H1 (cell line): ENCODE measurements around the gene ENO2. TPM values are rescaled to one million over a fixed set of nuclear protein-coding genes. Genes with fewer than 3 reads are reported as not detected.

Experiments used
- CTCF ChIA-PET: fragments of 300-600 bp; sonication (Branson Sonifier 250); formaldehyde crosslinking; loops from one replicate; lab custom pipeline; 2021; ENCODE audit not compliant: partially characterized antibody; lab: Charles Lee
- POLR2A ChIA-PET: fragments of 300-600 bp; sonication (Branson Sonifier 250); formaldehyde crosslinking; loops from one replicate; lab custom pipeline; 2021; ENCODE audit warnings: inconsistent platforms; ENCODE audit not compliant: partially characterized antibody; lab: Charles Lee
- DNase-seq, 2 experiments: peaks; one replicate each; pipeline versions ENCODE4 v3.0.0 to v3.0.0-alpha.2; 2010 to 2022; ENCODE audit warnings: low spot score in 2 of 2, low read depth in 1 of 2, mixed read lengths in 1 of 2
- FAIRE-seq: peaks from 2 replicates; lab custom pipeline; 2011; peaks lifted over from hg19 to GRCh38; lab: Jason Lieb, UNC
- H2AFZ ChIP-seq: 2 replicates; pipeline ENCODE4 v1.8.1; 2012; ENCODE audit warnings: low read length, inconsistent platforms
- H2AK5ac ChIP-seq: 2 replicates; pipeline ENCODE4 v1.6.1; 2013; ENCODE audit warnings: low read depth, low read length
- H2BK120ac ChIP-seq: replicated peaks from 2 replicates; pipeline ENCODE3; 2013; ENCODE audit warnings: low read depth, low read length, inconsistent platforms
- H2BK12ac ChIP-seq: 2 replicates; pipeline ENCODE4 v1.6.1; 2013; ENCODE audit warnings: low read depth, low read length
- H2BK15ac ChIP-seq: 2 replicates; pipeline ENCODE4 v1.6.1; 2013; ENCODE audit warnings: low read length
- H2BK20ac ChIP-seq: 2 replicates; pipeline ENCODE4 v1.6.1; 2013; ENCODE audit warnings: low read length
- H2BK5ac ChIP-seq: 2 replicates; pipeline ENCODE4 v1.6.1; 2013; ENCODE audit warnings: low read depth, low read length
- H3K14ac ChIP-seq: 2 replicates; pipeline ENCODE4 v1.6.1; 2013; ENCODE audit warnings: inconsistent platforms; ENCODE audit not compliant: insufficient read length
- H3K18ac ChIP-seq: 2 replicates; pipeline ENCODE4 v1.6.1; 2013; ENCODE audit warnings: low read length; ENCODE audit errors: extremely low read depth
- H3K23ac ChIP-seq: 2 replicates; pipeline ENCODE4 v1.6.1; 2013; ENCODE audit warnings: inconsistent platforms; ENCODE audit not compliant: insufficient read length
- H3K23me2 ChIP-seq: 2 replicates; pipeline ENCODE4 v1.6.1; 2013; ENCODE audit warnings: low read depth, low read length
- H3K27ac ChIP-seq: 2 replicates; pipeline ENCODE4 v1.6.1; 2011; ENCODE audit warnings: low read depth, low read length, inconsistent platforms
- H3K27me3 ChIP-seq, 4 experiments: replicated peaks in 1 of 4; 1 replicate in 1 of 4; 2 replicates in 3 of 4; pipeline versions ENCODE4 v1.6.1 to v1.8.1; 2011 to 2013; ENCODE audit warnings: low read length in 3 of 4, mild to moderate bottlenecking in 3 of 4, inconsistent platforms in 2 of 4, mixed read lengths in 2 of 4, moderate library complexity in 1 of 4; ENCODE audit not compliant: control insufficient read depth in 3 of 4, insufficient read depth in 3 of 4; ENCODE audit errors: extremely low read depth in 1 of 4
- H3K36me3 ChIP-seq, 4 experiments: 2 replicates each; pipeline versions ENCODE4 v1.6.1 to v1.8.1; 2011 to 2013; ENCODE audit warnings: mild to moderate bottlenecking in 4 of 4, low read length in 3 of 4, moderate library complexity in 2 of 4, control low read depth in 1 of 4, inconsistent platforms in 1 of 4; ENCODE audit not compliant: insufficient read depth in 4 of 4, control insufficient read depth in 2 of 4
- H3K4ac ChIP-seq: replicated peaks from 2 replicates; pipeline ENCODE3; 2013; ENCODE audit warnings: low read length, low read depth, mixed read lengths, inconsistent platforms; ENCODE audit not compliant: insufficient read length
- H3K4me1 ChIP-seq, 4 experiments: replicated peaks in 1 of 4; 1 replicate in 1 of 4; 2 replicates in 3 of 4; pipeline versions ENCODE4 v1.6.1 to v1.8.1; 2011 to 2013; ENCODE audit warnings: low read length in 3 of 4, inconsistent platforms in 2 of 4, mixed read lengths in 1 of 4; ENCODE audit not compliant: insufficient read depth in 4 of 4, control insufficient read depth in 3 of 4
- H3K4me2 ChIP-seq, 2 experiments: 2 replicates each; pipeline versions ENCODE4 v1.6.1 to v1.8.1; 2011 to 2013; ENCODE audit warnings: low read depth in 2 of 2, low read length in 2 of 2, control low read depth in 1 of 2, inconsistent platforms in 1 of 2, mild to moderate bottlenecking in 1 of 2; ENCODE audit not compliant: insufficient read depth in 1 of 2
- H3K4me3 ChIP-seq, 4 experiments: fragments of 200-600, 300-600 bp in 1 of 4; sonication (generic), shearing (Covaris generic), sonication (Bioruptor Twin) in 1 of 4; 2 replicates each; pipeline versions ENCODE4 v1.5.1 to v1.8.1; 2011 to 2016; ENCODE audit warnings: low read length in 4 of 4, low read depth in 3 of 4, control low read depth in 2 of 4, inconsistent platforms in 2 of 4, mild to moderate bottlenecking in 2 of 4, mixed read lengths in 1 of 4, moderate library complexity in 1 of 4; ENCODE audit not compliant: insufficient read depth in 2 of 4; ENCODE audit errors: extremely low read depth in 1 of 4
- H3K56ac ChIP-seq: replicated peaks from 2 replicates; pipeline ENCODE3; 2013; ENCODE audit warnings: low read depth, mild to moderate bottlenecking, mixed read lengths, low read length, inconsistent platforms; ENCODE audit not compliant: insufficient read length
- H3K79me1 ChIP-seq: 2 replicates; pipeline ENCODE4 v1.6.1; 2013; ENCODE audit warnings: low read depth, low read length, control low read depth
- H3K79me2 ChIP-seq, 2 experiments: 2 replicates each; pipeline versions ENCODE4 v1.6.1 to v1.8.1; 2012 to 2013; ENCODE audit warnings: low read length in 2 of 2, mild to moderate bottlenecking in 2 of 2, inconsistent platforms in 1 of 2; ENCODE audit not compliant: insufficient read depth in 2 of 2, control insufficient read depth in 1 of 2
- H3K9ac ChIP-seq, 4 experiments: replicated peaks in 1 of 4; 1 replicate in 1 of 4; 2 replicates in 3 of 4; pipeline versions ENCODE4 v1.6.1 to v1.8.1; 2011 to 2013; ENCODE audit warnings: low read depth in 3 of 4, low read length in 3 of 4, control low read depth in 2 of 4, mild to moderate bottlenecking in 2 of 4, moderate library complexity in 2 of 4, inconsistent platforms in 1 of 4; ENCODE audit errors: extremely low read depth in 1 of 4
- H3K9me3 ChIP-seq, 2 experiments: 2 replicates each; pipeline versions ENCODE4 v1.6.1 to v1.8.1; 2012 to 2013; ENCODE audit warnings: mild to moderate bottlenecking in 2 of 2, moderate library complexity in 2 of 2, control low read depth in 1 of 2, inconsistent platforms in 1 of 2, low read depth in 1 of 2, low read length in 1 of 2, mixed read lengths in 1 of 2; ENCODE audit not compliant: insufficient read depth in 2 of 2
- H4K20me1 ChIP-seq, 2 experiments: replicated peaks in 1 of 2; 2 replicates each; pipeline versions ENCODE3 to v1.8.1; 2011 to 2013; ENCODE audit warnings: inconsistent platforms in 2 of 2, low read length in 2 of 2, mild to moderate bottlenecking in 1 of 2; ENCODE audit not compliant: insufficient read depth in 2 of 2, control insufficient read depth in 1 of 2
- H4K5ac ChIP-seq: 2 replicates; pipeline ENCODE4 v1.6.1; 2013; ENCODE audit warnings: low read length, low read depth, mixed read lengths, inconsistent platforms; ENCODE audit not compliant: insufficient read length
- H4K8ac ChIP-seq: 2 replicates; pipeline ENCODE4 v1.8.0; 2013; ENCODE audit warnings: mild to moderate bottlenecking, moderate library complexity, low read length, inconsistent platforms; ENCODE audit not compliant: insufficient read depth; ENCODE audit errors: extremely low read depth
- H4K91ac ChIP-seq: replicated peaks from 2 replicates; pipeline ENCODE3; 2013; ENCODE audit warnings: low read length, mixed read lengths, inconsistent platforms; ENCODE audit not compliant: insufficient read length
- ATF2 ChIP-seq: IDR thresholded peaks from 2 replicates; pipeline ENCODE4 v1.6.1; 2012; ENCODE audit warnings: low read length, inconsistent platforms
- CHD2 ChIP-seq: IDR thresholded peaks from 2 replicates; pipeline ENCODE4 v1.6.1; 2012; ENCODE audit warnings: low read length, improper control_type of control experiment
- NANOG ChIP-seq: IDR thresholded peaks from 2 replicates; pipeline ENCODE4 v1.6.1; 2011; ENCODE audit warnings: low read length, low read depth, mild to moderate bottlenecking, inconsistent platforms; ENCODE audit not compliant: insufficient read depth, poor library complexity, severe bottlenecking
- RXRA ChIP-seq: IDR thresholded peaks from 2 replicates; pipeline ENCODE4 v1.6.1; 2011; ENCODE audit warnings: low read depth, mild to moderate bottlenecking, low read length, moderate library complexity; ENCODE audit not compliant: insufficient read depth
- SAP30 ChIP-seq: fragments of 300-600 bp; sonication (generic); IDR thresholded peaks from 2 replicates; pipeline ENCODE4 v1.7.1; 2012; ENCODE audit warnings: low read length, moderate library complexity, mild to moderate bottlenecking, inconsistent platforms; ENCODE audit not compliant: insufficient read depth, insufficient replicate concordance
- SIN3A ChIP-seq, 2 experiments: IDR thresholded peaks in 1 of 2; conservative IDR thresholded peaks in 1 of 2; 2 replicates each; pipeline ENCODE4 v1.6.1; 2011 to 2012; ENCODE audit warnings: low read length in 2 of 2, improper control_type of control experiment in 1 of 2, low read depth in 1 of 2, mild to moderate bottlenecking in 1 of 2
- TBP ChIP-seq: IDR thresholded peaks from 2 replicates; pipeline ENCODE4 v1.6.1; 2011; ENCODE audit warnings: low read depth, low read length, improper control_type of control experiment
- USF2 ChIP-seq: IDR thresholded peaks from 2 replicates; pipeline ENCODE4 v1.6.1; 2011; ENCODE audit warnings: low read length, improper control_type of control experiment
- WGBS, 2 experiments: shearing (Covaris generic) in 1 of 2; methylation state at CpG; one replicate each; pipeline versions ENCODE4 v1.1.6 to v1.1.7; 2013 to 2015; ENCODE audit warnings: low lambda C conversion rate in 2 of 2, mixed read lengths in 2 of 2, inconsistent platforms in 1 of 2, low coverage in 1 of 2, missing lambda C conversion rate in 1 of 2; ENCODE audit not compliant: insufficient replicate concordance in 2 of 2, insufficient coverage in 1 of 2, insufficient read length in 1 of 2; ENCODE audit errors: extremely low coverage in 1 of 2, missing lambda C conversion rate in 1 of 2; 5-methylcytosine and 5-hydroxymethylcytosine counted together
- polyA plus RNA-seq, 7 experiments: library from polyadenylated mRNA; depleted of rRNA in 3 of 7; stranded (reverse) in 5 of 7; unstranded in 2 of 7; fragments of >200 nt in 5 of 7; fragments of 200-250 nt in 2 of 7; gene quantifications; 1 replicate in 5 of 7; 2 replicates in 1 of 7; 4 replicates in 1 of 7; pipeline versions ENCODE4 v1.2.1 to v1.2.3, GENCODE V29; 2011 to 2013; ENCODE audit warnings: missing spikeins in 2 of 7, mixed read lengths in 2 of 7
- total RNA-seq: library from RNA; stranded (reverse); fragmentation: NEBNext Ultra II Directional; extraction: Animal tissue kit (Norgen Biotek cat#: 25700); gene quantifications from 2 replicates; pipeline ENCODE4 v1.2.1, GENCODE V29; 2021

The ENO2 gene
- total and polyA plus RNA-seq, 2 of the 8 experiments (the other 6 are each of a cell fraction or from before 2014, with no cell fraction given): 92.4 to 102 TPM

- no peak overlapping the region for H3K4me2 ChIP-seq
- no peak overlapping the region for H2BK20ac ChIP-seq
- peak overlapping the region; percentile 48; the same call in 1 of the 2 replicates for H3K18ac ChIP-seq
- H3K79me2 ChIP-seq: no peaks in the 10 kb centered on the region
- no peaks in the 10 kb centered on the region for H3K36me3 ChIP-seq
- H3K14ac ChIP-seq: no peak overlapping the region
- H2BK12ac ChIP-seq: no peak overlapping the region
- H4K5ac ChIP-seq: no peak overlapping the region
- H4K20me1 ChIP-seq: no peaks in the 10 kb centered on the region
- H3K9ac ChIP-seq: no peak overlapping the region
- FAIRE-seq: no peak
- no peaks in the 10 kb centered on the region for H3K9me3 ChIP-seq
- H2BK5ac ChIP-seq: peak overlapping the region; percentile 52; the same call in 1 of the 2 replicates
- no peak overlapping the region for H3K4me3 ChIP-seq
- ChIA-PET POLR2A (interaction anchor here (2.2 to 44.0 kb wide), 5 partner anchors 9 to 83 kb away, joined by 8 to 1596 read pairs (median 21); partner anchors contain the start of genes ATN1, C12orf57, EMG1 and ENO2), CTCF (interaction anchor here (1.0 to 2.9 kb wide), 6 partner anchors 8 to 142 kb away, joined by 3 to 35 read pairs (median 4); partner anchors contain the start of gene C12orf57)
- no peak overlapping the region for H2AK5ac ChIP-seq
- WGBS, 2 experiments: 91% methylated on average over 22 of the region's 22 CpGs; no CpG with 5 or more reads in 1 of the 2 experiments
- H3K79me1 ChIP-seq: peaks cover 5% of the 10 kb centered on the region
- no peak overlapping the region for H3K56ac ChIP-seq
- H3K4ac ChIP-seq: no peak overlapping the region
- no peaks in the 10 kb centered on the region for H3K23me2 ChIP-seq
- no peak overlapping the region for H2BK120ac ChIP-seq
- H2BK15ac ChIP-seq: no peak overlapping the region
- no peak overlapping the region; the same call in 1 of the 2 replicates for H3K27ac ChIP-seq
- H4K8ac ChIP-seq: peak overlapping the region; percentile 41
- no peaks in the 10 kb centered on the region for H3K27me3 ChIP-seq
- no peak overlapping the region for H4K91ac ChIP-seq
- H2AFZ ChIP-seq: no peak overlapping the region
- no peak for DNase-seq
- H3K4me1 ChIP-seq: peaks cover 0 to 14% (median 6%) of the 10 kb centered on the region in 4 experiments; a peak in 4 of 7 replicates
- H3K23ac ChIP-seq: no peak overlapping the region
- TF ChIP-seq ATF2 (no peak), NANOG (no peak), TBP (no peak), SIN3A (conservative IDR thresholded peaks at IDR 0.05 in 1 of 2, IDR thresholded peaks at IDR 0.05 in 1 of 2; ENCODE audit: low read depth in 1 of 2, low read length in 2 of 2) (no peak), SAP30 (no peak), CHD2 (no peak), USF2 (no peak), RXRA (no peak)
Measured at GRCh38 chr12:6952121-6952862, 37.9 kb downstream of the ENO2 start.
